K562 (cell line): ENCODE measurements around the gene MLLT11. TPM values are rescaled to one million over a fixed set of nuclear protein-coding genes. Genes with fewer than 3 reads are reported as not detected.
A peak's percentile ranks its signal among the peaks of the same experiment; 100 is the strongest.

ENCODE experiments used
- BMI1 ChIP-seq: fragments of 150-350 bp; IDR thresholded peaks from 2 replicates; pipeline ENCODE4 v1.6.1; 2014; ENCODE audit warnings: low read length
- DEAF1 ChIP-seq: fragments of 450-650 bp; formaldehyde crosslinking; IDR thresholded peaks from 2 replicates; pipeline ENCODE4 v1.4.0; 2020; ENCODE audit warnings: mild to moderate bottlenecking, moderate library complexity
- EWSR1 ChIP-seq: fragments of 450-650 bp; IDR thresholded peaks from 2 replicates; pipeline ENCODE4 v1.6.1; 2018; ENCODE audit warnings: borderline replicate concordance, mild to moderate bottlenecking, low read depth, moderate library complexity; ENCODE audit not compliant: partially characterized antibody
- HNRNPUL1 ChIP-seq: fragments of 200-400 bp; formaldehyde crosslinking; IDR thresholded peaks from 2 replicates; pipeline ENCODE4 v1.6.1; 2017; ENCODE audit warnings: low read length
- NCOA1 ChIP-seq: fragments of 450-650 bp; IDR thresholded peaks from 2 replicates; pipeline ENCODE4 v1.6.1; 2016; ENCODE audit warnings: low read depth
- NUFIP1 ChIP-seq: fragments of 450-650 bp; IDR thresholded peaks from 2 replicates; pipeline ENCODE4 v1.6.1; 2018; ENCODE audit not compliant: partially characterized antibody
- SREBF2 ChIP-seq: sonication (generic); formaldehyde crosslinking; IDR thresholded peaks from 2 replicates; pipeline ENCODE4 v1.4.0; 2020; ENCODE audit warnings: mild to moderate bottlenecking, missing genetic modification reagents
- TEAD1 ChIP-seq, 2 experiments: fragments of 450-650 bp in 1 of 2; sonication (generic) in 1 of 2; formaldehyde crosslinking; IDR thresholded peaks; 2 replicates each; pipeline versions ENCODE4 v1.4.0 to v1.8.0; 2020 to 2022; ENCODE audit warnings: mild to moderate bottlenecking in 2 of 2, missing genetic modification reagents in 1 of 2
- YY1 ChIP-seq, 3 experiments: IDR thresholded peaks; 2 replicates each; pipeline ENCODE4 v1.6.1; 2011; ENCODE audit warnings: low read length in 2 of 3, mild to moderate bottlenecking in 2 of 3, moderate library complexity in 2 of 3, borderline replicate concordance in 1 of 3, control low read depth in 1 of 3, low read depth in 1 of 3; ENCODE audit not compliant: insufficient read depth in 3 of 3, insufficient replicate concordance in 2 of 3, control insufficient read depth in 1 of 3, insufficient read length in 1 of 3; ENCODE audit errors: extremely low read depth in 1 of 3
- ZBTB43 ChIP-seq: sonication (generic); formaldehyde crosslinking; IDR thresholded peaks from 2 replicates; pipeline ENCODE4 v1.8.0; 2023; ENCODE audit warnings: mild to moderate bottlenecking, missing genetic modification reagents
- ZFP36 ChIP-seq: fragments of 150-350 bp; IDR thresholded peaks from 2 replicates; pipeline ENCODE4 v1.6.1; 2018; ENCODE audit warnings: low read length, low read depth; ENCODE audit not compliant: partially characterized antibody
- ZKSCAN8 ChIP-seq: fragments of 200-800 bp; sonication (Bioruptor generic); IDR thresholded peaks from 2 replicates; pipeline ENCODE4 v1.6.1; 2016; ENCODE audit warnings: missing genetic modification characterization, missing compliant biosample characterization
- ZNF76 ChIP-seq: fragments of 250-450 bp; sonication (Bioruptor Pico); IDR thresholded peaks from 2 replicates; pipeline ENCODE4 v1.4.0; 2020; ENCODE audit warnings: mild to moderate bottlenecking, moderate library complexity, borderline replicate concordance
- ZNF766 ChIP-seq: fragments of 200-800 bp; sonication (Bioruptor generic); conservative IDR thresholded peaks from 2 replicates; pipeline ENCODE4 v1.6.1; 2016; ENCODE audit warnings: missing genetic modification characterization, missing compliant biosample characterization
- polyA plus RNA-seq, 8 experiments: library from polyadenylated mRNA; depleted of rRNA in 4 of 8; stranded (reverse) in 5 of 8; unstranded in 3 of 8; fragments of >200 nt; fragmentation: Nextera tagmentation in 2 of 8; fragmentation: Illumina TruSeq in 1 of 8; extraction: Ambion mirVana in 2 of 8; extraction: Trizol in 1 of 8; gene quantifications; 2 replicates each; pipeline versions ENCODE4 v1.2.1 to v1.2.3, GENCODE V29; 2011 to 2014; ENCODE audit warnings: inconsistent platforms in 1 of 8, missing spikeins in 1 of 8
- total RNA-seq, 7 experiments: library from RNA; depleted of rRNA in 6 of 7; stranded (reverse); fragments of >200 nt in 6 of 7; fragmentation: Illumina TruSeq in 2 of 7; extraction: Trizol in 2 of 7; gene quantifications; 2 replicates each; pipeline versions ENCODE4 v1.2.1 to v1.2.3, GENCODE V29; 2011 to 2021; ENCODE audit warnings: low replicate concordance in 1 of 7
- TF ChIP-seq, protein P1 (sequence below): fragments of 250-450 bp; sonication (Bioruptor Pico); IDR thresholded peaks from 2 replicates; pipeline ENCODE4 v1.5.0; 2020; ENCODE audit warnings: mild to moderate bottlenecking, borderline replicate concordance
- TF ChIP-seq, protein P2 (sequence below): fragments of 200-800 bp; sonication (Bioruptor generic); IDR thresholded peaks from 2 replicates; pipeline ENCODE4 v1.6.1; 2017; ENCODE audit warnings: missing genetic modification characterization, missing compliant biosample characterization
- TF ChIP-seq, protein P3 (sequence below): sonication (generic); formaldehyde crosslinking; IDR thresholded peaks from 2 replicates; pipeline ENCODE4 v1.8.0; 2022; ENCODE audit warnings: missing genetic modification reagents, mild to moderate bottlenecking, borderline replicate concordance

Gene MLLT11
- total and polyA plus RNA-seq, 9 of the 15 experiments (the other 6 are each of a cell fraction or from before 2014, with no cell fraction given) = 12.1 to 91.0 (median 22.0) TPM

DNA sequence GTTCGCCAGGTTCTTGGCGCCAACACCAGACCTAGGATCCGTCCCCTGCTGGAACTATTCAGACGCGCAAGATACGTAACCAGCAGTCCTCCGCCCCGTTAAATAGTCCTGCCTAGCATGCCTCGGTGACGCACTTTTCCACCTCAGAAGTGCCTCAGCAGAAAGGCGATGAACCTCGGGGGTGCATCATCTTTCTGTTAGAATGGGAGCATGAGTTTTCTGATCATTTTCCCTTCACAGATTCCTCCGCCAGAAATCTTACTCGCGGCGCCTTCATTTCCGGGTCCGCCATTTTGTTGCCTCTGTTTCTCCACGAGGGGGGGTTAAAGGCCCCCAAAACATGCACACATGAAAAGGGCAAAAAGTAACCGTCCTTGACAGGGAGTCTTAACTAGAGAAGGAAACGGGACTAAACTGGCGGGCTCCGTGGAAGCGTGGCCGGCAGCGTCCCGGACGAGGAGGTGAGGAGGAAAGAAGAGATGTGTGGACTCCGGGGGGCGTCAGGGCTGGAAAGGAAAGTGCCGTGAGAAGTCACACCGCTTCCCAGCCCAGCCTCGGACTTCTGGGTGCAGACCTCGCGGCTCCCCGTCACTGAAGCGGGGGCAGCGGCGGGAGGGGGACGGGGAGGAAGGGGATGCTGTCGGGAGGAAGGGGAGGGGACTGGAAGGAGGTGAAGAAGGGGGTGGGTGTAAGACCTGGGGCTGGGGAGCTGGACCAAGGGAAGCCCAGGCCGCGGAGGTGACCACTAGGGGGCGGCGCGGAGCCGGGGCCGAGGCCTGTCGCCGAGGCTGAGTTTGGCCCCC is 10.5 kb downstream of the MLLT11 start, which contains the start of gene GABPB2 (continued):
- TF ChIP-seq, protein P1, sequence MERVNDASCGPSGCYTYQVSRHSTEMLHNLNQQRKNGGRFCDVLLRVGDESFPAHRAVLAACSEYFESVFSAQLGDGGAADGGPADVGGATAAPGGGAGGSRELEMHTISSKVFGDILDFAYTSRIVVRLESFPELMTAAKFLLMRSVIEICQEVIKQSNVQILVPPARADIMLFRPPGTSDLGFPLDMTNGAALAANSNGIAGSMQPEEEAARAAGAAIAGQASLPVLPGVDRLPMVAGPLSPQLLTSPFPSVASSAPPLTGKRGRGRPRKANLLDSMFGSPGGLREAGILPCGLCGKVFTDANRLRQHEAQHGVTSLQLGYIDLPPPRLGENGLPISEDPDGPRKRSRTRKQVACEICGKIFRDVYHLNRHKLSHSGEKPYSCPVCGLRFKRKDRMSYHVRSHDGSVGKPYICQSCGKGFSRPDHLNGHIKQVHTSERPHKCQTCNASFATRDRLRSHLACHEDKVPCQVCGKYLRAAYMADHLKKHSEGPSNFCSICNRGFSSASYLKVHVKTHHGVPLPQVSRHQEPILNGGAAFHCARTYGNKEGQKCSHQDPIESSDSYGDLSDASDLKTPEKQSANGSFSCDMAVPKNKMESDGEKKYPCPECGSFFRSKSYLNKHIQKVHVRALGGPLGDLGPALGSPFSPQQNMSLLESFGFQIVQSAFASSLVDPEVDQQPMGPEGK (CRISPR knock-in tag) = no peak
- TF ChIP-seq ZNF766 (CRISPR knock-in tag) (peak; percentile 57; the same call in 1 of the 2 replicates), EWSR1 (no peak), ZFP36 (no peak), TEAD1 (CRISPR knock-in tag; IDR thresholded peaks at IDR 0.05) (peak; percentile 85 to 86; a peak in 3 of 4 replicates), SREBF2 (CRISPR knock-in tag) (no peak), ZNF76 (CRISPR knock-in tag) (0 out of 2 replicates have a peak, but pooled peaks have one; percentile 74), HNRNPUL1 (no peak), NCOA1 (peak; percentile 77), ZKSCAN8 (CRISPR knock-in tag) (no peak), YY1 (IDR thresholded peaks at IDR 0.05; ENCODE audit: borderline replicate concordance in 1 of 3, control insufficient read depth in 1 of 3, extremely low read depth in 1 of 3, insufficient read depth in 3 of 3, insufficient read length in 1 of 3, insufficient replicate concordance in 2 of 3, low read depth in 1 of 3, low read length in 2 of 3) (peak; percentile 82 to 95 (median 90)), NUFIP1 (peak; percentile 55), DEAF1 (CRISPR knock-in tag) (0 out of 2 replicates have a peak, but pooled peaks have one; percentile 10), ZBTB43 (peak; percentile 72), BMI1 (no peak)
- TF ChIP-seq, protein P2, sequence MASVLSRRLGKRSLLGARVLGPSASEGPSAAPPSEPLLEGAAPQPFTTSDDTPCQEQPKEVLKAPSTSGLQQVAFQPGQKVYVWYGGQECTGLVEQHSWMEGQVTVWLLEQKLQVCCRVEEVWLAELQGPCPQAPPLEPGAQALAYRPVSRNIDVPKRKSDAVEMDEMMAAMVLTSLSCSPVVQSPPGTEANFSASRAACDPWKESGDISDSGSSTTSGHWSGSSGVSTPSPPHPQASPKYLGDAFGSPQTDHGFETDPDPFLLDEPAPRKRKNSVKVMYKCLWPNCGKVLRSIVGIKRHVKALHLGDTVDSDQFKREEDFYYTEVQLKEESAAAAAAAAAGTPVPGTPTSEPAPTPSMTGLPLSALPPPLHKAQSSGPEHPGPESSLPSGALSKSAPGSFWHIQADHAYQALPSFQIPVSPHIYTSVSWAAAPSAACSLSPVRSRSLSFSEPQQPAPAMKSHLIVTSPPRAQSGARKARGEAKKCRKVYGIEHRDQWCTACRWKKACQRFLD = peak; percentile 93
- TF ChIP-seq, protein P3, sequence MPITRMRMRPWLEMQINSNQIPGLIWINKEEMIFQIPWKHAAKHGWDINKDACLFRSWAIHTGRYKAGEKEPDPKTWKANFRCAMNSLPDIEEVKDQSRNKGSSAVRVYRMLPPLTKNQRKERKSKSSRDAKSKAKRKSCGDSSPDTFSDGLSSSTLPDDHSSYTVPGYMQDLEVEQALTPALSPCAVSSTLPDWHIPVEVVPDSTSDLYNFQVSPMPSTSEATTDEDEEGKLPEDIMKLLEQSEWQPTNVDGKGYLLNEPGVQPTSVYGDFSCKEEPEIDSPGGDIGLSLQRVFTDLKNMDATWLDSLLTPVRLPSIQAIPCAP (CRISPR knock-in tag) = 0 out of 2 replicates have a peak, but pooled peaks have one; percentile 81
